ENCODE measurements around the gene CMSS1. TPM values are rescaled to one million over a fixed set of nuclear protein-coding genes. Genes with fewer than 3 reads are reported as not detected.

CMSS1 gene
- total RNA-seq, 2 donors from 2014 or later: 8.2 to 9.5 TPM

GRCh38 chr3:100073049-100073713 is 255.5 kb downstream of the CMSS1 start:
- ATAC-seq (no peak), DNase-seq (no peak)
- intact Hi-C loops (cut with DNase I, micrococcal nuclease): no loop called here

GRCh38 chr3:100073714-100074307 is 256.1 kb downstream of the CMSS1 start:
- no peak for ATAC-seq
- intact Hi-C loops (cut with DNase I, micrococcal nuclease): no loop called here
- DNase-seq: no peak

- DNase-seq (no peak), ATAC-seq (no peak)
- intact Hi-C loops (cut with DNase I, micrococcal nuclease): no loop called here
These were observed 257.5 kb downstream of the CMSS1 start for GRCh38 chr3:100075196-100075595.

GRCh38 chr3:100075851-100076730 is 258.4 kb downstream of the CMSS1 start:
- intact Hi-C loops (cut with DNase I, micrococcal nuclease): no loop called here
- DNase-seq (no peak), ATAC-seq (no peak)

- intact Hi-C loops (cut with DNase I, micrococcal nuclease): no loop called here
- ATAC-seq: peak; percentile 74
These were observed 259.3 kb downstream of the CMSS1 start for GRCh38 chr3:100076731-100077529.

GRCh38 chr3:100079328-100079727 is 261.7 kb downstream of the CMSS1 start:
- ATAC-seq (no peak), DNase-seq (no peak)
- intact Hi-C loops (cut with DNase I, micrococcal nuclease): no loop called here

More at GRCh38 chr3:100076731-100077529, 259.3 kb downstream of the CMSS1 start:
- no peak for DNase-seq

- ATAC-seq: no peak
- DNase-seq: no peak
- intact Hi-C loops (cut with DNase I, micrococcal nuclease): no loop called here
These were observed 262.9 kb downstream of the CMSS1 start for GRCh38 chr3:100080573-100080972.

GRCh38 chr3:100081311-100081710 is 263.6 kb downstream of the CMSS1 start:
- no peak for ATAC-seq
- intact Hi-C loops (cut with DNase I, micrococcal nuclease): no loop called here
- DNase-seq: no peak

GRCh38 chr3:100081986-100082692 is 264.5 kb downstream of the CMSS1 start:
- ATAC-seq: no peak
- no peak for DNase-seq
- intact Hi-C loops (cut with DNase I, micrococcal nuclease): no loop called here

- DNase-seq (no peak), ATAC-seq (no peak)
- intact Hi-C loops (cut with DNase I, micrococcal nuclease): no loop called here
These were observed 265.1 kb downstream of the CMSS1 start for GRCh38 chr3:100082714-100083113.

GRCh38 chr3:100083209-100083608 is 265.5 kb downstream of the CMSS1 start:
- ATAC-seq: no peak
- no peak for DNase-seq
- intact Hi-C loops (cut with DNase I, micrococcal nuclease): no loop called here

GRCh38 chr3:100084100-100084806 is 266.6 kb downstream of the CMSS1 start:
- intact Hi-C loops (cut with DNase I, micrococcal nuclease): no loop called here
- no peak for DNase-seq
- no peak for ATAC-seq

GRCh38 chr3:100086401-100086800 is 268.7 kb downstream of the CMSS1 start:
- ATAC-seq (no peak), DNase-seq (no peak)
- intact Hi-C loops (cut with DNase I, micrococcal nuclease): no loop called here

GRCh38 chr3:100087198-100087597 is 269.5 kb downstream of the CMSS1 start:
- intact Hi-C loops (cut with DNase I, micrococcal nuclease): no loop called here
- no peak for DNase-seq
- no peak for ATAC-seq

GRCh38 chr3:100088735-100089368 is 271.2 kb downstream of the CMSS1 start:
- no peak for ATAC-seq
- intact Hi-C loops (cut with DNase I, micrococcal nuclease): no loop called here
- DNase-seq: no peak

GRCh38 chr3:100089812-100090668 is 272.4 kb downstream of the CMSS1 start:
- intact Hi-C loops (cut with DNase I, micrococcal nuclease): no loop called here
- ATAC-seq (peak; percentile 75), DNase-seq (no peak)

- ATAC-seq (peak; percentile 13), DNase-seq (no peak)
- intact Hi-C loops (cut with DNase I, micrococcal nuclease): no loop called here
These were observed 273.0 kb downstream of the CMSS1 start for GRCh38 chr3:100090669-100091005.

All from left colon (tissue), 2 donors.